Left cardiac atrium (tissue), 4 donors: Measurements from ENCODE around the gene UBE2J1. TPM values are rescaled to one million over a fixed set of nuclear protein-coding genes. Genes with fewer than 3 reads are reported as not detected.
"Not testable (repeated sequence)": the region's sequence is repeated elsewhere in the genome, so short reads cannot be mapped to it uniquely, and the experiment has no call there.

Experiments
- ATAC-seq, 2 donors: fragments of 200-7000 bp; cut with Tn5 transposase; one replicate each; pipeline ENCODE4 v1.9.1; 2020; ENCODE audit warnings: mild to moderate bottlenecking in 2 of 2, moderate library complexity in 2 of 2
- DNase-seq: peaks from one replicate; pipeline ENCODE4 v3.0.0-alpha.2; 2020
- intact Hi-C, 2 donors: fragments of 100-400 bp; cut with DNase I; formaldehyde crosslinking; loops; one replicate each; pipeline versions ENCODE4 v1.14.1 to v1.15.1; 2022 to 2023
- total RNA-seq, 2 donors: library from RNA; stranded (reverse); fragmentation: NEBNext Ultra II Directional; extraction: Animal tissue kit (Norgen Biotek cat#: 25700); gene quantifications; one replicate each; pipeline ENCODE4 v1.2.1, GENCODE V29; 2021
- donor health status: DM: no; HTN: yes; CAD: no.
- donor health status: DM: no; HTN: yes; CAD: no; lungs with severe emphysema.
- donor health status: DM: yes; HTN: yes; CAD: no.
- donor health status: Dilated cardiomyopathy.

Gene UBE2J1
- total RNA-seq, 2 donors from 2014 or later = 15.6 to 26.1 TPM

GRCh38 chr6:89335164-89335563 lies 17.4 kb downstream of the UBE2J1 start:
- DNase-seq (no peak), ATAC-seq (no peak)
- intact Hi-C loops = no loop called here

DNA sequence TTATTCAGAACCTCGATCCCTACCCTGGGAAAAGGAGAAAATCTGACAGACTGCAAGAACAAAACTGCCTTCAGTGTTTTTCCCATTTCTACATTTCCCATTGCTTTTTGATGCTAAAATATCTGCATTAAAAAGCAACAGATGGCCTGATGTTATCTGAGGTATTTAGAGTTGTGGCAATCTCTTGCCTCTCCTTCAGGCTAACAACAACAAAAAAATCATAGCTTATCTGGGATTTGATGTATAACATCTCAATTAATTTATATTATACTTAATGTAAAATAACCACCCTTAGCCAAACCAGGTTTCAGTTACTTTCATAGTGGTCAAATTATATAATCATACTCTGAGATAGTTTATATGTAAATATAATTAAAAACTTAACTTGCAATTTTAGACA lies 21.6 kb downstream of the UBE2J1 start:
- ATAC-seq (no peak), DNase-seq (no peak)
- intact Hi-C loops = no loop called here

GRCh38 chr6:89328976-89329375 lies 23.5 kb downstream of the UBE2J1 start:
- DNase-seq (no peak), ATAC-seq (no peak)
- intact Hi-C loops = no loop called here

DNA sequence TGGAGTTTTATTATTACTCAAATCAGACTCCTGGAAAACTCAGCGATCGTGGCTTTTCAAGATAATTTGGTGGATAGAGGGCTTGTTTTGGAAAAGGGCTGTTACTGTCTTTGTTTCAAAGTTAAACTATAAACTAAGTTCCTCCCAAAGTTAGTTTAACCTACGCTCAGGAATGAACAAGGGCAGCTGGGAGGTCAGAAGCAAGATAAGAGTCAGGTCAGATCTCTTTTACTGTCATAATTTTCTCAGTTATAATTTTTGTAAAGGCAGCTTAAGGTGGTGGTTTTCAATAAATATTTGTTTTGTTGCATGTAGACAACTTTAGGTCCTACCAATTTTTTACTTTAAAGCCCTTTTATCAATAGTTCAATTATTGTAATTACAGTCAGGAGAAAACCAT lies 28.2 kb downstream of the UBE2J1 start:
- intact Hi-C loops = no loop called here
- no peak for ATAC-seq
- no peak for DNase-seq

DNA sequence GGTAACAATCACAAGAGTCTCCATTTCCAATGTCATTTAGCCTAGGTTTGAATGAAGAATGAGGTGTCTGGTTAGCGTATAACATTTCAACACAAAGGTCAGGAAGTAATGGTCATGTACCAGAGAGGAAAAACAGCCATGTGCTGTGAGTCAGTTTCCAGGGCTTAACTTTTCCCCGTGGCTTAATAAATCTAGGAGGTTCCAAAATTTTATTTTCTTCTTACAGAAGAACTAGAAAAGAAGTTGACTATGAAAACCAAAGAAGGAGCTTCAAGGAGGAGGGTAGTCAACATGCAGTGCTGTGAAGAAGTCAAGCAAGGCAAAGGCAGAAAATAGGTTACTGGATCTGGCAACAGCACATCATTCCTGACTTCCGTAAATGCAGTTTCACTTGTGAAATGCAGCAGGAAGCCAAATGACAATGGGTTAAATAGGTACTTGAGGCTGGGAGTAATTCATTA lies 29.0 kb downstream of the UBE2J1 start:
- no peak for ATAC-seq
- DNase-seq = no peak
- intact Hi-C loops = no loop called here

GRCh38 chr6:89321131-89321970 lies 31.2 kb downstream of the UBE2J1 start:
- DNase-seq (no peak), ATAC-seq (peak; percentile 38 to 50)

DNA sequence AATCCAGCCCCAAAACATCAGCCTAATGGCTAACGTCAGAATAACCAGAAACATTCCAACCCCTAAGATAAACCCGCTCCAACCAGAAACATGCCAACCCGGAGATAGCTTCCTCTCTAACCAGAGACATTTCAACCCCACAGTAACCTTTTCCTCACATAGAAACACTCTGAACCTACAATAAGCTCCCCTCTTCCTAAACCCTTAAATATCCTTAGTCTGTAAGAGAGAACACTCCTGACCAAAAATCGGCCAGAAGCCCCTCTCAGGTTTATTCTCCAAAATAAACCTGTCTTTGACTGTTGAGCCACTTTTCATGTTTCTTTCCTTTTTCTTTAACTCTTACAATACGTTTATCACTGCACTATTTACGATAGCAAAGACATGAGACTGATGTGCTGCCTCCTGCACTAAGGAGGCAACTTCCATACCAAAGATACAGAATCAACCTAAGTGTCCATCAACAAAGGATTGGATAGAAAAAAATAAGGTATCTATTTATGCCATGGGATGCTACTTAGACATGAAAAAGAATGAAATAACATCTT lies 32.4 kb downstream of the UBE2J1 start:
- ATAC-seq (no peak), DNase-seq (no peak)
- intact Hi-C loops = no loop called here

More at GRCh38 chr6:89321131-89321970, 31.2 kb downstream of the UBE2J1 start:
- intact Hi-C loops = no loop called here

GRCh38 chr6:89317067-89317466 lies 35.5 kb downstream of the UBE2J1 start:
- intact Hi-C loops = no loop called here
- no peak for ATAC-seq
- DNase-seq = no peak

- no peak for DNase-seq
- intact Hi-C loops = no loop called here
Measured at GRCh38 chr6:89315249-89315885, 37.2 kb downstream of the UBE2J1 start, which contains the start of gene GABRR2. Gene GABRR2, minus strand, starts transcription at chr6:89315299. Its CDS starts 134 bp downstream, at chr6:89315165.

GRCh38 chr6:89314692-89315091 lies 37.8 kb downstream of the UBE2J1 start:
- intact Hi-C loops = no loop called here
- DNase-seq (no peak), ATAC-seq (no peak)

More at GRCh38 chr6:89315249-89315885, 37.2 kb downstream of the UBE2J1 start, which contains the start of gene GABRR2:
- ATAC-seq = no peak

DNA sequence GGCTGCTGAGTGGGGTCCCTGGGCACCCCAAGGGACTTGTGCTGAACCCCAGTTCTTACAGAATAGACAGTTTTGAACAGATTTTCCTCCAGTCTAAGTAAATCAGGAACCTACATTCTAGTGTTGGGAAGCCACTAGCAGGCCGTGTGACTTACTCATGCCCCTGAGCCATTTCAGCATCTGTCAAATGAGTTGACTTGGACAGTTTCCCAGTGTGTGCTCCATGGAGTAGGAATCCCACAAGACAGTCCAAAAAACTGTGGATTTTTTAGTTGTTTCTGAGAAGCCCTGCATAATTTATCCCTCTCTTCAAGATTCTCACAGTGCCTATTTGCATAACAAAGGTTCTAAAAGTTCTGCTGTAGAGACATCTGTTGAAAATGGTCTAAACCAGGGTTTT lies 39.5 kb downstream of the UBE2J1 start:
- no peak for DNase-seq
- ATAC-seq = peak; percentile 78 to 83
- intact Hi-C loops = loop anchor here in 1 of 2 donors (2.0 kb wide), 1 partner anchor 52 kb away; no protein-coding TSS in a partner anchor

DNA sequence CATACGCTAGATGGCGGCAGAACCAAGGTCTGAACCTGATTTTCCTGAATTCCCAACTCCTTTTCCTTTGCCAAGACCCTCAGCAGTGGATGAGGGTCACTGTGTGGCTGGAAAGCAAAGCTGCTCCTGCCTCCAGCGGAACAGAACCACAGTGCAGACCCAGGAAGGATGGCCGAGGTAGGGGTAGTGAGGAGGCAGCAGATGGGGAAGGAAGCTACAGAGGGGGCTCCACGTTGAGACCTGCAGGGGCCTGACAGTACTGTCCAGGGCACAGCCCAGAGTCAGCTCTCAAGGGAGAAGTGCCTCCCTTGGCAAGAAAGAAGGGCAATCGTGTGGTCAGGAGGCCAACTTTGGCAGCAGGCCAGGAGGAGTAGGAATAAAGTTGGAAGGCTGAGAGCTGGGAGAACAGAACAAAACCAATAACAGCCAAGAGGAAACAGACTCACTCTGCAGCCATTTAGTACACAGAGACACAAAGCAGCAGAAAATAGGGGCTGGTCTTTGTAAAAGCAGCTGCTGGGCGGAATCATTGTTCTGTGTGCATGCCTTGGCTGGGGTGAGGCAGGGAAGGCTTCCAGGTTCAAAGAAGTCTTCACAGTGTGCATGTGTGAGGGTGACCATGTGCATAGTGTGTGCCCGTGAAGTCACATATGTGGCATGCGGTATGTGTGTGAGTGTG lies 40.5 kb downstream of the UBE2J1 start:
- intact Hi-C loops = loop anchor here in 1 of 2 donors (1.0 to 2.0 kb wide), 2 partner anchors 53 to 59 kb away; no protein-coding TSS in a partner anchor
- ATAC-seq = peak; percentile 66 to 81

DNA sequence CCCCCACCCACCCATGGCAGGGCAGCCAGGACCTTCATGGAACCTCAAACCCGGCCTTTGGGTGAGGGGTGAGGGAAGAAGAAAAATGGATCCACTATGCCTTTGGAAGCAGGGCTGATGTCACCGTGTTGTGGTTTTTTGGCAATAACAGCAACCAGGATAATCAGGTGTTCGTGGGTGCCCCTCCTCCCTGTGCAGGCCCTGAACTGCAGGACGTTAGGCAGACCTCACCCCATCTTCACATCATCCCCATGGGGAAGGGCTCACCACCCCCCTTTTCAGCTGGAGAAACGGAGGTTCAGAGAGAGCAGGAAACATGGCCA lies 41.0 kb downstream of the UBE2J1 start:
- no peak for ATAC-seq
- DNase-seq = no peak
- intact Hi-C loops = loop anchor here in 1 of 2 donors (1.0 kb wide), 1 partner anchor 60 kb away; no protein-coding TSS in a partner anchor

More for the DNA sequence above, 40.5 kb downstream of the UBE2J1 start:
- peak; percentile 66 for DNase-seq

- intact Hi-C loops = loop anchor here in 1 of 2 donors (1.0 kb wide), 1 partner anchor 60 kb away; no protein-coding TSS in a partner anchor
Measured at GRCh38 chr6:89310929-89311328, 41.6 kb downstream of the UBE2J1 start.

DNA sequence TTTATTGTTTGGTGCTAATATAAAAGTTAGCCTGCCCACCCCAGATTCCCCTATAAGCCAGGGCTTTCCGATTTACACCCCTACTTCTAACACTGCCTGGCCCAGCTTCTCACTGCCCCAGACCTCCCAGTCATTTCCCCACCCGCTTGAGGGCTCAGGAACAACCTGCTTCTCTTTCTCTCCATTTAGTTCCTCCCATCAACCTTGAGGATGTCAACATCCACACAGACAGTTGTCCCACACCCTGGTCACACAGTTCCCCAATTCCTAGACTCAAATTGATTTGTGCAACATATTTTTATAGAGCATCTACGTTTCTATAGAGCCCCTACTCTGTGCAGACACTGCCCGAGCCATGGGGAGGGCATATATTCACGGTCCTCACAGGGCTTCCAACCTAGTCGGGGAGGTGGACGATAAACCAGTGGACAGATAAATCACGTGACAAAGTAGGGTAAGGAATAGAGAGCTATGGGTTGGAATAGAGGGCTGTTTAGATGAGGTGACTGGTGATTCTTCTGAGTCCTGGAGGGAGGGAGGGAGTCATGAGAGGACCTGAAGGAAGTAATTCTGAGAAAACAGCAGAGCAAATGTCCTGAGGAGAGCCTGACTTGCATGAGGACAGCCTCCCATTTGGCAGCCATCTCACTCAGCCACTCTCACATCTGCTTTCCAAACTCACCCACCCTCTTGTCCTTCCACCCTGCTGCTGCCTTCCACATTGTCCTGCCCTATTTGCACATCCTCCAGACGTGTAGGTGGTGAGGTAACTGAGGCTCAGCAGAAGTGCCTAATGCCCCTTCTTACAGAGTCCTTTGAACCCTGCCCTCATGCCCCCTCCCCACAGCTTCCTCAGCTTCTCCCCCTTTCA lies 43.8 kb downstream of the UBE2J1 start:
- intact Hi-C loops = no loop called here
- ATAC-seq (no peak), DNase-seq (no peak)

More at GRCh38 chr6:89310929-89311328, 41.6 kb downstream of the UBE2J1 start:
- no peak for ATAC-seq
- no peak for DNase-seq

- ATAC-seq, DNase-seq, intact Hi-C loops: not testable (repeated sequence)
Measured at GRCh38 chr6:89304517-89304916, 48.0 kb downstream of the UBE2J1 start.

GRCh38 chr6:89302936-89303335 lies 49.6 kb downstream of the UBE2J1 start:
- DNase-seq = no peak
- no peak for ATAC-seq
- intact Hi-C loops = no loop called here

DNA sequence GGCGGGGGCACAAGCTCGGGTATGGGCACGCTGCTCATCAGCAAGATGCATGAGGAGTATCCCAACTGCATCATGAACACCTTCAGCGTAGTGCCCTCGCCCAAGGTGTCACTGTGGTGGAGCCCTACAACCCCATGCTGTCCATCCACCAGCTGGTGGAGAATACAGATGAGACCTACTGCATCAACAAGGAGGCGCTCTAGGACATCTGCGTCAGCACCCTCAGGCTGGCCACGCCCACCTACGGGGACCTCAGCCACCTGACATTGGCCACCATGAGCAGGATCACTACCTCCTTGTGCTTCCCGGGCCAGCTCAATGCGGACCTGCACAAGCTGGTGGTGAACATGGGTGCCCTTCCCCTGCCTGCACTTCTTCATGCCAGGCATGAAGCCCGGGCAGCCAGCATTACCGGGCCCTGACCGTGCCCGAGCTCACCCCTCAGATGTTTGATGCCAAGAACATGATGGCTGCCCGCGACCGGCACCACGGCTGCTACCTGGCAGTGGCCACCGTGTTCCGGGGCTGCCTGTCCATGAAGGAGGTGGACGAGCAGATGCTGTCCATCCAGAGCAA lies 50.2 kb downstream of the UBE2J1 start:
- ATAC-seq = no peak
- no peak for DNase-seq
- intact Hi-C loops = no loop called here
